NCI-H2107 treated with DMSO at 0.1 percent for 48 hours (cell line): ENCODE data around the gene NPEPL1.
"Not testable (repeated sequence)": the region's sequence is repeated elsewhere in the genome, so short reads cannot be mapped to it uniquely, and the experiment has no call there.

Source experiments
- DNase-seq: peaks from one replicate; lab custom pipeline; 2025; ENCODE audit not compliant: unreplicated experiment; lab: John Stamatoyannopoulos, UW

Gene NPEPL1

GRCh38 chr20:58712806-58713731, 20.5 kb downstream of the NPEPL1 start:
- no peak for DNase-seq

- DNase-seq = no peak
These were observed 21.3 kb downstream of the NPEPL1 start for GRCh38 chr20:58713801-58714339.

GRCh38 chr20:58714340-58714922, 21.8 kb downstream of the NPEPL1 start:
- DNase-seq = no peak

GRCh38 chr20:58714923-58715351, 22.3 kb downstream of the NPEPL1 start:
- no peak for DNase-seq

- DNase-seq = no peak
These were observed 22.8 kb downstream of the NPEPL1 start for GRCh38 chr20:58715391-58715800.

GRCh38 chr20:58715801-58716475, 23.3 kb downstream of the NPEPL1 start:
- DNase-seq = no peak

- DNase-seq = no peak
These were observed 24.1 kb downstream of the NPEPL1 start for GRCh38 chr20:58716476-58717277.

GRCh38 chr20:58717278-58718091, 24.9 kb downstream of the NPEPL1 start:
- DNase-seq = no peak

GRCh38 chr20:58718121-58718563, 25.5 kb downstream of the NPEPL1 start:
- DNase-seq = no peak

- no peak for DNase-seq
These were observed 26.1 kb downstream of the NPEPL1 start for GRCh38 chr20:58718729-58719128.

- DNase-seq = no peak
These were observed 26.7 kb downstream of the NPEPL1 start for GRCh38 chr20:58719258-58719657.

- DNase-seq = no peak
These were observed 27.4 kb downstream of the NPEPL1 start for GRCh38 chr20:58719971-58720371.

- no peak for DNase-seq
These were observed 28.3 kb downstream of the NPEPL1 start for GRCh38 chr20:58720890-58721289.

GRCh38 chr20:58721951-58722778, 29.6 kb downstream of the NPEPL1 start:
- DNase-seq = no peak

GRCh38 chr20:58722877-58723627, 30.5 kb downstream of the NPEPL1 start:
- no peak for DNase-seq

- DNase-seq = no peak
These were observed 31.0 kb downstream of the NPEPL1 start for GRCh38 chr20:58723628-58723984.

- DNase-seq = not testable (repeated sequence)
These were observed 33.6 kb downstream of the NPEPL1 start for GRCh38 chr20:58726156-58726555.

- no peak for DNase-seq
These were observed 38.6 kb downstream of the NPEPL1 start for GRCh38 chr20:58731192-58731591.
